Ascending aorta (tissue), 2 donors: ENCODE results near the gene FGFR1OP2. TPM values are rescaled to one million over a fixed set of nuclear protein-coding genes. Genes with fewer than 3 reads are reported as not detected.

Experiments used
- DNase-seq, 2 donors: peaks; one replicate each; pipeline ENCODE4 v3.0.0-alpha.2; 2019; ENCODE audit warnings: low spot score in 2 of 2
- H3K27ac ChIP-seq, 2 donors: fragments of 200-600 bp; sonication (generic); one replicate each; pipeline ENCODE4 v1.5.1; 2016 to 2017; ENCODE audit warnings: mild to moderate bottlenecking in 1 of 2
- H3K27me3 ChIP-seq: fragments of 200-600 bp; sonication (generic); one replicate; pipeline ENCODE4 v1.5.1; 2017
- H3K36me3 ChIP-seq, 2 donors: fragments of 200-600 bp; sonication (generic); one replicate each; pipeline ENCODE4 v1.5.1; 2016
- H3K4me1 ChIP-seq, 2 donors: fragments of 200-600 bp; sonication (generic); one replicate each; pipeline ENCODE4 v1.5.1; 2016 to 2017; ENCODE audit warnings: mild to moderate bottlenecking in 1 of 2
- H3K4me3 ChIP-seq, 2 donors: fragments of 200-600 bp; sonication (generic); one replicate each; pipeline ENCODE4 v1.5.1; 2016 to 2017; ENCODE audit warnings: mild to moderate bottlenecking in 1 of 2
- H3K9me3 ChIP-seq, 2 donors: fragments of 200-600 bp; sonication (generic); one replicate each; pipeline ENCODE4 v1.5.1; 2016
- intact Hi-C: fragments of 100-400 bp; cut with DNase I; formaldehyde crosslinking; loops from one replicate; pipeline ENCODE4 v1.15.1; 2023
- total RNA-seq: library from RNA; depleted of rRNA; stranded (reverse); fragments of >200 nt; gene quantifications from one replicate; pipeline ENCODE4 v1.1.0, GENCODE V29; 2016
- TF ChIP-seq, protein P1 (sequence below), 3 experiments: fragments of 200-600 bp in 2 of 3; fragments of 450-650 bp in 1 of 3; sonication (generic) in 2 of 3; IDR thresholded peaks; one replicate each; pipeline ENCODE4 v1.5.1; 2016 to 2019; ENCODE audit warnings: antibody characterized with exemption in 3 of 3, mild to moderate bottlenecking in 1 of 3, moderate library complexity in 1 of 3

The FGFR1OP2 gene
- total RNA-seq, 1 donor from 2014 or later: 34.3 TPM

DNA sequence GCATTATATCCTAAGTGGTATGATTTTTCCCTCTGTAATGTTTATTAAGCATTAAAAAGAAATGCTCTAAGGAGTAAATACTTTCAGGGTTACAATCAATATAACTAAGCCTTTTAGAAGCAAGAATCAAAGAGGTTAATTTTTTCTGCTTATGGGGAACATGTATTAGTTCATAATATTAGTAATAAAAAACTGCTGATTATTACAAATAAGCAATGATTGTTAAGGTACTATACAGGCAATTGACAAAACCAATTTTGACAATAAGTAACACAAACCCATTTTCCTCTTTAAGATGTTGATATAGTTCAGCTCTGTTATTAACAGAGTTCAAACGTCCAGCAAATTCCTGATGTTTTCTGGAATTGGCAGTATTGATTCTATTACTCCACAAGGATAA, 32.2 kb upstream of the FGFR1OP2 start:
- no peaks in the 10 kb centered on the region for H3K4me1 ChIP-seq
- DNase-seq: no peak
- intact Hi-C loops: no loop called here
- TF ChIP-seq, protein P1, sequence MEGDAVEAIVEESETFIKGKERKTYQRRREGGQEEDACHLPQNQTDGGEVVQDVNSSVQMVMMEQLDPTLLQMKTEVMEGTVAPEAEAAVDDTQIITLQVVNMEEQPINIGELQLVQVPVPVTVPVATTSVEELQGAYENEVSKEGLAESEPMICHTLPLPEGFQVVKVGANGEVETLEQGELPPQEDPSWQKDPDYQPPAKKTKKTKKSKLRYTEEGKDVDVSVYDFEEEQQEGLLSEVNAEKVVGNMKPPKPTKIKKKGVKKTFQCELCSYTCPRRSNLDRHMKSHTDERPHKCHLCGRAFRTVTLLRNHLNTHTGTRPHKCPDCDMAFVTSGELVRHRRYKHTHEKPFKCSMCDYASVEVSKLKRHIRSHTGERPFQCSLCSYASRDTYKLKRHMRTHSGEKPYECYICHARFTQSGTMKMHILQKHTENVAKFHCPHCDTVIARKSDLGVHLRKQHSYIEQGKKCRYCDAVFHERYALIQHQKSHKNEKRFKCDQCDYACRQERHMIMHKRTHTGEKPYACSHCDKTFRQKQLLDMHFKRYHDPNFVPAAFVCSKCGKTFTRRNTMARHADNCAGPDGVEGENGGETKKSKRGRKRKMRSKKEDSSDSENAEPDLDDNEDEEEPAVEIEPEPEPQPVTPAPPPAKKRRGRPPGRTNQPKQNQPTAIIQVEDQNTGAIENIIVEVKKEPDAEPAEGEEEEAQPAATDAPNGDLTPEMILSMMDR (IDR thresholded peaks at IDR 0.05): no peak
- no peak overlapping the region for H3K27ac ChIP-seq
- peaks cover 0 to 4% of the 10 kb centered on the region in 2 donors for H3K9me3 ChIP-seq
- H3K4me3 ChIP-seq: no peak overlapping the region
- H3K36me3 ChIP-seq: peaks cover 13 to 25% of the 10 kb centered on the region in 2 donors
- H3K27me3 ChIP-seq: no peaks in the 10 kb centered on the region

DNA sequence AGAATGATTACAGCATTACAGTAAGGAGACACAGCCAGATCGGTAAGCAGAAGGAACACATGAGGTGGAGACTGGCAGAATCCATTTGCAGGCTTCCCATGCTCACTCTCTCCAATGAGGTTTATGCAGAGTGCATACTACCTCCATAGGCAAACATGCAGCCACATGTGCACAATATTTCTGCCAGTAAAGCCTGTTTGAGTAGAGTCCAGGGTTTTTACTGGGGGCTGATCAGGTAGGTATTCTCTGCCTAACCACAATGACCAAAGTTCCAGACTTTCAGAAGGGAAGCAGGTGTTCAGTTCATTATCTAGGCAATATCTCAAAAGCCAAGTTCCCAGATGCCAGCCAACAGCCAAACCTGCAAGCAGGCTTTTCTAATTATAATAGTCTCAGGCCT, 31.6 kb upstream of the FGFR1OP2 start:
- intact Hi-C loops: no loop called here
- TF ChIP-seq, protein P1 (IDR thresholded peaks at IDR 0.05): no peak
- peaks cover 14 to 28% of the 10 kb centered on the region in 2 donors for H3K36me3 ChIP-seq

DNA sequence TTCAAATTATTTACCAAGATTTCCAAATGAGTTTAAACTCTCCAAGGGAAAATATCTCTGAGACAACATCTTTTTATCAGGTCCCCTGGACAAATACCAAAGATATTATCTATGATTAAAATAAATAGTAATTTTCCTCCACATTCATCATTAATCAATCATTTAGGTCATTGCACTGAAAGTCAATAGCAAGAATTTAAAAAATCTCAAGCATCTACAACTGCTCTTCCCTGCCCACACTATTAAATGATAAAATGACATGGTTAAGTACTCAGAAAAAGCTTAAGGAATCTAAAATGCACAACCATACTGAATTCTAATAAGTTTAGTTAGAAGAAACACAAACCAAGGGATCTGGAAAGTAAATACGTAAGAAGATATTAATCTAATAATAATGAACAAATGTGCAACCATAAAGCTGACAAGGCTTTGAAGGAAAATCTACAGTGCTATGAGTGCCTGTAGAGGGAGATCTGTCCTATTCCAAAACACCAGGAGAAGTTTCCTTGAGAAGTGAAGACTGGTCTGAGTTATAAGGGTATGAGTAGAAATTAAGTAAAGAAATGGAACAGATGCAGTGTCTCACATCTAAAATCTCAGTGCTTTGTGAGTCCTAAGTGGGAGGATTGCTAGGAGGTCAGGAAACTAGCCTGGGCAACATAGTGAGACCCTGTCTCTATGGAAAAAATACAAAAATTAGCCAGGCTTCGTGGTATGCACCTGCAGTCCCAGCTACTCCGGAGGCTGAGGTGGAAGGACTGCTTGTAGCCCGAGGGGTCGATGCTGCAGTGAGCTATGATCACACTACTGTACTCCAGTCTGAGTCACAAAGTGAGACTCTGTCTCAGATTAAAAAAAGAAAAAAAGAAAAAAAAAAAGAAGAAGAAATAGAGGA, 19.7 kb upstream of the FGFR1OP2 start:
- Histone ChIP-seq H3K27me3 (no peaks in the 10 kb centered on the region), H3K27ac (no peak overlapping the region), H3K36me3 (peaks cover 23 to 27% of the 10 kb centered on the region in 2 donors), H3K4me1 (no peaks in the 10 kb centered on the region), H3K4me3 (no peak overlapping the region), H3K9me3 (no peaks in the 10 kb centered on the region)
- no peak for DNase-seq
- intact Hi-C loops: no loop called here
- TF ChIP-seq, protein P1 (IDR thresholded peaks at IDR 0.05): peak in 1 of 3 experiments; percentile 28

More for the DNA sequence above, 31.6 kb upstream of the FGFR1OP2 start:
- H3K4me3 ChIP-seq: no peak overlapping the region
- no peaks in the 10 kb centered on the region for H3K27me3 ChIP-seq
- H3K9me3 ChIP-seq: peaks cover 0 to 4% of the 10 kb centered on the region in 2 donors
- no peak overlapping the region for H3K27ac ChIP-seq
- H3K4me1 ChIP-seq: no peaks in the 10 kb centered on the region
- DNase-seq: no peak

DNA sequence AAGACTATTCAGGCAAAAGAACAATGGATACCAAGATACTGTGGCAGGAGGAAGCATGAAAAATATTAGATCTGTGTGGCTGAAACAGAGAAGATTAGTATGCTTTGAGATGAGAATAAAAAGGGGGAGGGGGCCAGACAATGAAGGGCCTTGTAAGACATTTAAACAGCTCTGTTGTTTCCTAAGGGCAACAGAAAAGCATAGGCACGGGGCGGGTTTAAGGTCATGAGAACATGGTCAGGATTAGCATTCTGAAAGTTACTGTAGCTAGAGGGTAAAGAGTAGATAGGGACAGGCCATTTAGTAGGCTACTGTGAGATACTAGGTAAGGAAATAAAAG, 19.1 kb upstream of the FGFR1OP2 start:
- H3K27me3 ChIP-seq: no peaks in the 10 kb centered on the region
- TF ChIP-seq, protein P1 (IDR thresholded peaks at IDR 0.05): no peak
- H3K36me3 ChIP-seq: peaks cover 20 to 27% of the 10 kb centered on the region in 2 donors
- H3K4me3 ChIP-seq: no peak overlapping the region
- no peak overlapping the region for H3K27ac ChIP-seq
- H3K9me3 ChIP-seq: no peaks in the 10 kb centered on the region
- H3K4me1 ChIP-seq: no peaks in the 10 kb centered on the region
- no peak for DNase-seq
- intact Hi-C loops: no loop called here

DNA sequence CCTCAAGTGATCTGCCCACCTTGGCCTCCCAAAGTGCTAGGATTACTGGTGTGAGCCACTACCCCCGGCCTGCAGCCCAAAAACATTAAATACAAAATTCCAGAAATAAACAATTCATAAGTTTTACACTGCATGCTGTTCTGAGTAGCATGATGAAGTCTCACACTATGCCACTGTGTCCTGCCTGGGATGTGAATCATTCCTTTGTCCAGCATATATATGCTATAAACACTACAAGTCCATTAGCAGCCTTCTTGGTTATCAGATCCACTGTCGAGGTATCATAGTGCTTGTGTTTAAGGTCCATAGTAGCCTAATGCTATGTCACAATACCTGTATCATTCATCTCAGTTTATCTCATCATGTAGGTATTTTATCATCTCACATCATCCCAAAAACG, 16.4 kb upstream of the FGFR1OP2 start:
- no peaks in the 10 kb centered on the region for H3K4me1 ChIP-seq
- intact Hi-C loops: no loop called here
- no peaks in the 10 kb centered on the region for H3K9me3 ChIP-seq
- H3K4me3 ChIP-seq: no peak overlapping the region
- no peaks in the 10 kb centered on the region for H3K27me3 ChIP-seq
- no peak overlapping the region for H3K27ac ChIP-seq
- H3K36me3 ChIP-seq: peaks cover 23 to 27% of the 10 kb centered on the region in 2 donors
- no peak for DNase-seq
- TF ChIP-seq, protein P1 (IDR thresholded peaks at IDR 0.05): no peak
